Stimulated activated memory B cell treated with anti-CD40 and anti-IgM and Interleukin-4, amounts not matched to agents 10 μg/mL and 1 μg/mL and 100 μg/mL, for 72 hours (primary cell): Measurements from ENCODE around the gene ECHDC3.
"Not testable (repeated sequence)": the region's sequence is repeated elsewhere in the genome, so short reads cannot be mapped to it uniquely, and the experiment has no call there.

Source experiments
- ATAC-seq: fragments of 150-1000 bp; cut with Tn5 transposase; 2 replicates; pipeline ENCODE4 v1.10.0; 2021
- H3K27ac Mint-ChIP-seq: one replicate; pipeline ENCODE4 v1.8.0; 2022; ENCODE audit warnings: mild to moderate bottlenecking, mixed read lengths
- H3K27me3 Mint-ChIP-seq: one replicate; pipeline ENCODE4 v1.8.0; 2022; ENCODE audit warnings: mixed read lengths
- H3K36me3 Mint-ChIP-seq: one replicate; pipeline ENCODE4 v1.8.0; 2022; ENCODE audit warnings: mixed read lengths
- H3K4me1 Mint-ChIP-seq: one replicate; pipeline ENCODE4 v1.8.0; 2022; ENCODE audit warnings: mixed read lengths
- H3K4me3 Mint-ChIP-seq: one replicate; pipeline ENCODE4 v1.8.0; 2022; ENCODE audit warnings: mild to moderate bottlenecking, moderate library complexity, mixed read lengths
- H3K9me3 Mint-ChIP-seq: one replicate; pipeline ENCODE4 v1.8.0; 2022; ENCODE audit warnings: mixed read lengths

Gene ECHDC3

DNA sequence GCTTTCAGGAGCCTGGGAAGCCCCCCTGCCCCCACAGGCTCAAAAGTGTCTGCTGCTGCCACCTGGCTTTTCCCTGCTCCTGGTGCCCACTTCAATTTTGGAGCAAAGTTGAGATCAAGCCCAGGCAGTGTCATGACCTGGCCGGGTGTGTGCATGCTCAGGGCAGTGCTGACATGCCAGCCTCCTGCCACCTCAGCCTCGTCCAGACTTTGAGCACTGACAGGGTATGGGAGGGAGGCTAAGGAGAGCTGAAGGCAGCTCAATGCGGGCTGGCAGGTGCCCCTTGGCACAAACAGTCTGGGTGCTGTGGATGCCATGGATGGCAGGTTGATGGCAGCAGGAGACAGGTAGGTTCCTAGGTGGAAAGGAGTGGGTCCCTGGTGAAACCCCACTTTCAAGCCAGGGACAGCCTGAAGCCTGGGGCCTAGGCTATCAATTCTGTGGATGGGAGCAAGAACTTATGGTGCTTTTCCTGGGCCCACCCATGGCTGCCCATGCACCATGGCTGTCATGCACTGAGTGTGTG, 12.3 kb upstream of the ECHDC3 start:
- Mint-ChIP-seq H3K4me3 (no peak overlapping the region), H3K27me3 (no peaks in the 10 kb centered on the region)
- ATAC-seq: no peak

DNA sequence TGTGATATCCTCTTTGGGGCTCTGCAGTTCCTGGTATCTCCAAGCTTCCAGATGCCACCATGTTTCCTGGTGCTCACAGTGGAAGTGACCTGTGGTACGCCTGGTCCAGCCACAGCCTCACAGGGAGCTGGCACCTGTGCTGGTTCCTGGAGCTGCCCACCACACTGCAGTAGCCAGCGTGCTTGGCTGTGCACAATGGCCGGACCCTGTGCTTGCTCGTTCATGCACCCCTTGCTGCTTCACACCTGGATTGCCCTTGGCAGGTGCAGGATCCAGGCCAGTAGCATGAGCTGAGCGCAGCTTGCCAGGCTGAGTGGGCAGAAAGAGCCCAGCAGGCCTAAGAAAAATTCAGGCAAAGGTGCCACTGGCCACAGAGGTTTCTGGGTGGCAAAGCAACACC, 11.4 kb upstream of the ECHDC3 start:
- no peak for ATAC-seq
- peaks cover 7% of the 10 kb centered on the region for H3K9me3 Mint-ChIP-seq
- no peak overlapping the region for H3K27ac Mint-ChIP-seq
- no peaks in the 10 kb centered on the region for H3K27me3 Mint-ChIP-seq
- peaks cover 5% of the 10 kb centered on the region for H3K36me3 Mint-ChIP-seq
- H3K4me3 Mint-ChIP-seq: no peak overlapping the region
- H3K4me1 Mint-ChIP-seq: no peaks in the 10 kb centered on the region

More for the DNA sequence above, 12.3 kb upstream of the ECHDC3 start:
- peaks cover 7% of the 10 kb centered on the region for H3K9me3 Mint-ChIP-seq
- no peak overlapping the region for H3K27ac Mint-ChIP-seq
- H3K4me1 Mint-ChIP-seq: peaks cover 8% of the 10 kb centered on the region
- H3K36me3 Mint-ChIP-seq: peaks cover 5% of the 10 kb centered on the region

DNA sequence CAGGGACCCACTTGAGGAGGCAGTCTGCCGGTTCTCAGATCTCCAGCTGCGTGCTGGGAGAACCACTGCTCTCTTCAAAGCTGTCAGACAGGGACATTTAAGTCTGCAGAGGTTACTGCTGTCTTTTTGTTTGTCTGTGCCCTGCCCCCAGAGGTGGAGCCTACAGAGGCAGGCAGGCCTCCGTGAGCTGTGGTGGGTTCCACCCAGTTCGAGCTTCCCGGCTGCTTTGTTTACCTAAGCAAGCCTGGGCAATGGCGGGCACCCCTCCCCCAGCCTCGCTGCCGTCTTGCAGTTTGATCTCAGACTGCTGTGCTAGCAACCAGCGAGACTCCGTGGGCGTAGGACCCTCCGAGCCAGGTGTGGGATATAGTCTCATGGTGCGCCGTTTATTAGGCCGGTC, 5.4 kb upstream of the ECHDC3 start:
- not testable (repeated sequence) for H3K9me3 Mint-ChIP-seq, H3K36me3 Mint-ChIP-seq, H3K27ac Mint-ChIP-seq

GRCh38 chr10:11737258-11738032, 4.7 kb upstream of the ECHDC3 start:
- H3K27me3 Mint-ChIP-seq, H3K9me3 Mint-ChIP-seq, H3K4me1 Mint-ChIP-seq, H3K36me3 Mint-ChIP-seq, ATAC-seq: not testable (repeated sequence)
- H3K27ac Mint-ChIP-seq: peak overlapping the region; percentile 54
- peak overlapping the region; percentile 68 for H3K4me3 Mint-ChIP-seq

More for the DNA sequence above, 5.4 kb upstream of the ECHDC3 start:
- H3K4me3 Mint-ChIP-seq, ATAC-seq, H3K4me1 Mint-ChIP-seq, H3K27me3 Mint-ChIP-seq: not testable (repeated sequence)

- Mint-ChIP-seq H3K4me1 (peaks cover 17% of the 10 kb centered on the region), H3K9me3 (no peaks in the 10 kb centered on the region), H3K27ac (no peak overlapping the region), H3K27me3 (no peaks in the 10 kb centered on the region), H3K4me3 (no peak overlapping the region), H3K36me3 (peaks cover 12% of the 10 kb centered on the region)
- ATAC-seq: no peak
Measured at GRCh38 chr10:11740907-11741306, 1.3 kb upstream of the ECHDC3 start.

DNA sequence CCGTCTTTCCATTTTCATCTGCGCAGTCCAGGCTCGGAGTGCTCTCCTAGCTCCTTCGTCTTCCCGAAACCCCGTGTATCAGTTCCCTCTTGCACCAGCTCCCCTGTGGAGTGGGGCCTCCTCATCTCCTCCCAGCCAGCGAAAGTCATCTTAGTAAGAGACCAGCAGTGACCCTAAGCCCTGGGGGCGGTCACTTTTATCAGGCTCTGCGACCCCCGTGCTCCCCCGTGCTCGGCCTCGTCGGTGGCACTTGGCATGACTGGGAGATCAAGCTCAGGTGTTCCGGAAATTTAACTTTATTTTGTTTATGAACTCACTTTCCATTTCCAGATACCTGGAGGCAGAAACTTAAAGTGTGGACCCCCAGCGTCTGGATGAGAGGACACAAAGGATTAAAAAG, 574 bp upstream of the ECHDC3 start:
- Mint-ChIP-seq H3K27ac (peak overlapping the region; percentile 22), H3K9me3 (no peaks in the 10 kb centered on the region), H3K4me3 (peak overlapping the region; percentile 77), H3K36me3 (peaks cover 12% of the 10 kb centered on the region), H3K27me3 (no peaks in the 10 kb centered on the region), H3K4me1 (peaks cover 17% of the 10 kb centered on the region)
- no peak for ATAC-seq

- Mint-ChIP-seq H3K27ac (peak overlapping the region; percentile 65), H3K9me3 (no peaks in the 10 kb centered on the region), H3K4me3 (peak overlapping the region; percentile 71), H3K4me1 (peaks cover 17% of the 10 kb centered on the region), H3K36me3 (peaks cover 12% of the 10 kb centered on the region), H3K27me3 (no peaks in the 10 kb centered on the region)
- ATAC-seq: peak; percentile 34
Measured at GRCh38 chr10:11742779-11743298, 657 bp downstream of the ECHDC3 start.

DNA sequence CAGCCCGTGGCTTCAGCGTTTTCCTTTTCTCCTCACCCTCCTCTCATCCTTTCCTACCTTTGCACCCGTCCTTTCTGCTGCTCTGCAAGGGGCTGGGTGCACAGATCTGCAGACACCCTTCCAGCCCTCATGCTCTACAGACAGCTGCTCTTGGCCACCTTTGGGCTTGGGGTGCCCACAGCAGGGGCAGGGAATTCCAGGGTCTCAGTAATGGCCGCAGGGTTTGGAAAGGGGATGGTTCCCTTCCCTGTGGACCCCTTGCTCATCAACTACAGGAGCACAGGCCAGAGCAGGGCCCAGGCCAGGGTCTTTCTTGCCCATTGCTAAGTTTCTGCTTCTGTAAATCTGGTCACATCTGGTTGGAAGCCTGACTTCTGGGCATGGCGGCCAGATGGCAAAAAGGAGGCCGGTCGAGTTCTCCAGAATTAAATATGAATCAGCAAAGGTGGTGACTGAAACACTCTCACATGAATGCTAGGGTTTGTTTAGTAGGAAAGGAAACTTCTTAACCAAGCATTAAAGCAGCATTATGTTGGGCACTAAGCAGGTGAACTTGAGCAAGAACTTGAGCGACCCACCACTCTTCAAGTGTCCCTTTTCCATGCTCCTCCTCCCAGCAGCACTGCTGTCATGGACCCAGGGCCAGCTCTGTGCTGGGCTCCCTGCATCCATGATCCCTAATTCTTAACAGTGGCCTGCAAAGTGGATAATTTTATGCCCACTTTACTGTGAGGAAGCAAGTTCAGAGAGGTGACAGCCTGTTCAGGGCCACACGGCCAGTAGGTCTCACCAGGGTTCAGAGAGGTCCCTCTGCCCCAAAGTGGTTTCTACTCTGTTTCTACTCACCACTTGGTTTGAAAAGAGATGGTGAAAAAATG, 1.5 kb downstream of the ECHDC3 start:
- no peak for ATAC-seq
- peaks cover 12% of the 10 kb centered on the region for H3K36me3 Mint-ChIP-seq
- peaks cover 17% of the 10 kb centered on the region for H3K4me1 Mint-ChIP-seq
- H3K27ac Mint-ChIP-seq: peak overlapping the region; percentile 65
- H3K27me3 Mint-ChIP-seq: no peaks in the 10 kb centered on the region
- H3K4me3 Mint-ChIP-seq: peak overlapping the region; percentile 71
- H3K9me3 Mint-ChIP-seq: no peaks in the 10 kb centered on the region

GRCh38 chr10:11745045-11745444, 2.9 kb downstream of the ECHDC3 start:
- H3K9me3 Mint-ChIP-seq: no peaks in the 10 kb centered on the region
- no peaks in the 10 kb centered on the region for H3K27me3 Mint-ChIP-seq
- no peak overlapping the region for H3K4me3 Mint-ChIP-seq
- ATAC-seq: no peak
- peaks cover 16% of the 10 kb centered on the region for H3K36me3 Mint-ChIP-seq
- H3K4me1 Mint-ChIP-seq: peaks cover 17% of the 10 kb centered on the region
- H3K27ac Mint-ChIP-seq: no peak overlapping the region

- Mint-ChIP-seq H3K36me3 (peaks cover 25% of the 10 kb centered on the region), H3K4me1 (peaks cover 10% of the 10 kb centered on the region)
Measured at GRCh38 chr10:11746883-11747539, 4.8 kb downstream of the ECHDC3 start.

GRCh38 chr10:11748866-11749265, 6.7 kb downstream of the ECHDC3 start:
- Mint-ChIP-seq H3K27me3 (no peaks in the 10 kb centered on the region), H3K36me3 (peaks cover 25% of the 10 kb centered on the region), H3K9me3 (no peaks in the 10 kb centered on the region), H3K27ac (no peak overlapping the region), H3K4me3 (no peak overlapping the region), H3K4me1 (no peaks in the 10 kb centered on the region)
- ATAC-seq: no peak

More at GRCh38 chr10:11746883-11747539, 4.8 kb downstream of the ECHDC3 start:
- H3K27me3 Mint-ChIP-seq: no peaks in the 10 kb centered on the region
- H3K27ac Mint-ChIP-seq: no peak overlapping the region
- no peaks in the 10 kb centered on the region for H3K9me3 Mint-ChIP-seq
- no peak for ATAC-seq
- no peak overlapping the region for H3K4me3 Mint-ChIP-seq

DNA sequence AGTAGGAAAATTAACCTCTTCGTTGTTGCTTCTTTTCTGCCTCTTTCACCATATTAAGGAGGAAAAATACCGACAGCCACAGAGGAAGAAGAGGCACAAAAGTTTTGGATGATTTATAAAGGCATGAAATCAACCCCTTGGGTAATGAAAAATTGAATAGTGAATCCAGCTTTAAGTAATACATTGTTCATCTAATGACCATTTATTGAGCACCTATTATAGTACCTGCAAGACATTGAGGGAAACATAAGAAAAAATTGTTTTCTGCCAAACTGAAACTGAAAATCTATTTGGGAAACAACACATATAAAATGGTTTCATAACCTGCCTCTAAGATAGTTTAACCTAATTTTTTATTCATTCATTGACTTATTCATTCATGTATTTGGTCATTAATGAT, 8.2 kb downstream of the ECHDC3 start:
- H3K4me3 Mint-ChIP-seq: no peak overlapping the region
- H3K36me3 Mint-ChIP-seq: peaks cover 16% of the 10 kb centered on the region
- H3K27ac Mint-ChIP-seq: no peak overlapping the region
- H3K9me3 Mint-ChIP-seq: no peaks in the 10 kb centered on the region
- H3K27me3 Mint-ChIP-seq: no peaks in the 10 kb centered on the region
- no peaks in the 10 kb centered on the region for H3K4me1 Mint-ChIP-seq
- ATAC-seq: no peak

- ATAC-seq: no peak
- H3K4me1 Mint-ChIP-seq: peaks cover 8% of the 10 kb centered on the region
- peaks cover 22% of the 10 kb centered on the region for H3K36me3 Mint-ChIP-seq
- no peak overlapping the region for H3K27ac Mint-ChIP-seq
- H3K9me3 Mint-ChIP-seq: no peaks in the 10 kb centered on the region
- no peak overlapping the region for H3K4me3 Mint-ChIP-seq
- no peaks in the 10 kb centered on the region for H3K27me3 Mint-ChIP-seq
Measured at GRCh38 chr10:11754173-11754572, 12.0 kb downstream of the ECHDC3 start.

DNA sequence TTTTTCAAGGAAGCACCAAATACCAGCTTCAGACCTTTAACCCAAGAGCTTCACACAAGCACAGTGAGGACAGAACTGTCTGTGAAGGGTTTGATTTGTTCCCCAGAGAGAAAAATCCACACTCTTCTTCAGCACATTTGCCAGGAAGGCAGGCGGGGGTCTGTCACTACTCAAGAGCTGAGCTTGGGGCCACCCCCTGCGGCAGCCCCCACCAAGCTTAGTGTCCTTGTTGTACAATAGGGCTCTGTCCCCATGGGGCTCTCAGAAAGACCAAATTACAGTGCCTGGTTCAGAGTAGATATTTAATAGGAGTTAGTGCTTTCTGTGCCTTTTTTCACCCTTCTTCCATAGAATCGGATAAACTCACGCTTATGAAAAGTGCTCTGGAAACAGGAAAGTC, 12.4 kb downstream of the ECHDC3 start:
- Mint-ChIP-seq H3K4me3 (no peak overlapping the region), H3K27me3 (no peaks in the 10 kb centered on the region), H3K27ac (no peak overlapping the region), H3K36me3 (peaks cover 22% of the 10 kb centered on the region), H3K4me1 (peaks cover 8% of the 10 kb centered on the region), H3K9me3 (no peaks in the 10 kb centered on the region)
- ATAC-seq: no peak
